Ascending aorta (tissue), 2 donors: ENCODE results near the gene ZBTB7C. TPM values are rescaled to one million over a fixed set of nuclear protein-coding genes. Genes with fewer than 3 reads are reported as not detected.

Experiments used
- DNase-seq, 2 donors: peaks; one replicate each; pipeline ENCODE4 v3.0.0-alpha.2; 2019; ENCODE audit warnings: low spot score in 2 of 2
- H3K27ac ChIP-seq, 2 donors: fragments of 200-600 bp; sonication (generic); one replicate each; pipeline ENCODE4 v1.5.1; 2016 to 2017; ENCODE audit warnings: mild to moderate bottlenecking in 1 of 2
- H3K27me3 ChIP-seq: fragments of 200-600 bp; sonication (generic); one replicate; pipeline ENCODE4 v1.5.1; 2017
- H3K36me3 ChIP-seq, 2 donors: fragments of 200-600 bp; sonication (generic); one replicate each; pipeline ENCODE4 v1.5.1; 2016
- H3K4me1 ChIP-seq, 2 donors: fragments of 200-600 bp; sonication (generic); one replicate each; pipeline ENCODE4 v1.5.1; 2016 to 2017; ENCODE audit warnings: mild to moderate bottlenecking in 1 of 2
- H3K4me3 ChIP-seq, 2 donors: fragments of 200-600 bp; sonication (generic); one replicate each; pipeline ENCODE4 v1.5.1; 2016 to 2017; ENCODE audit warnings: mild to moderate bottlenecking in 1 of 2
- H3K9me3 ChIP-seq, 2 donors: fragments of 200-600 bp; sonication (generic); one replicate each; pipeline ENCODE4 v1.5.1; 2016
- CTCF ChIP-seq, 3 experiments: fragments of 200-600 bp in 2 of 3; fragments of 450-650 bp in 1 of 3; sonication (generic) in 2 of 3; IDR thresholded peaks; one replicate each; pipeline ENCODE4 v1.5.1; 2016 to 2019; ENCODE audit warnings: antibody characterized with exemption in 3 of 3, mild to moderate bottlenecking in 1 of 3, moderate library complexity in 1 of 3
- intact Hi-C: fragments of 100-400 bp; cut with DNase I; formaldehyde crosslinking; loops from one replicate; pipeline ENCODE4 v1.15.1; 2023
- total RNA-seq: library from RNA; depleted of rRNA; stranded (reverse); fragments of >200 nt; gene quantifications from one replicate; pipeline ENCODE4 v1.1.0, GENCODE V29; 2016

Gene ZBTB7C
- total RNA-seq, 1 donor from 2014 or later = 8.1 TPM

- H3K4me1 ChIP-seq = no peaks in the 10 kb centered on the region
- no peak overlapping the region for H3K27ac ChIP-seq
- intact Hi-C loops = no loop called here
- no peak for DNase-seq
- no peaks in the 10 kb centered on the region for H3K9me3 ChIP-seq
- no peak for TF ChIP-seq CTCF (IDR thresholded peaks at IDR 0.05)
- H3K36me3 ChIP-seq = no peaks in the 10 kb centered on the region
- H3K27me3 ChIP-seq = no peaks in the 10 kb centered on the region
- no peak overlapping the region for H3K4me3 ChIP-seq
These were observed 207.7 kb downstream of the ZBTB7C start for GRCh38 chr18:48201337-48202005.

- no peaks in the 10 kb centered on the region for H3K4me1 ChIP-seq
- no peak overlapping the region for H3K27ac ChIP-seq
- intact Hi-C loops = no loop called here
- no peaks in the 10 kb centered on the region for H3K9me3 ChIP-seq
- DNase-seq = no peak
- no peak for TF ChIP-seq CTCF (IDR thresholded peaks at IDR 0.05)
- H3K27me3 ChIP-seq = no peaks in the 10 kb centered on the region
- H3K4me3 ChIP-seq = no peak overlapping the region
- no peaks in the 10 kb centered on the region for H3K36me3 ChIP-seq
These were observed 208.4 kb downstream of the ZBTB7C start for GRCh38 chr18:48200631-48201336.

- no peak for TF ChIP-seq CTCF (IDR thresholded peaks at IDR 0.05)
- H3K27ac ChIP-seq = no peak overlapping the region
- intact Hi-C loops = no loop called here
These were observed 209.8 kb downstream of the ZBTB7C start for GRCh38 chr18:48199399-48199798.

GRCh38 chr18:48197819-48198218 lies 211.4 kb downstream of the ZBTB7C start:
- H3K27ac ChIP-seq = no peak overlapping the region
- H3K36me3 ChIP-seq = no peaks in the 10 kb centered on the region
- no peak for TF ChIP-seq CTCF (IDR thresholded peaks at IDR 0.05)
- H3K4me3 ChIP-seq = no peak overlapping the region
- H3K27me3 ChIP-seq = no peaks in the 10 kb centered on the region
- H3K9me3 ChIP-seq = no peaks in the 10 kb centered on the region
- intact Hi-C loops = no loop called here
- DNase-seq = no peak
- H3K4me1 ChIP-seq = peaks cover 3 to 5% of the 10 kb centered on the region in 2 donors

More at GRCh38 chr18:48199399-48199798, 209.8 kb downstream of the ZBTB7C start:
- Histone ChIP-seq H3K4me1 (peaks cover 0 to under 1% of the 10 kb centered on the region in 2 donors), H3K4me3 (no peak overlapping the region), H3K27me3 (no peaks in the 10 kb centered on the region), H3K9me3 (no peaks in the 10 kb centered on the region), H3K36me3 (no peaks in the 10 kb centered on the region)
- no peak for DNase-seq

- Histone ChIP-seq H3K27ac (no peak overlapping the region), H3K36me3 (no peaks in the 10 kb centered on the region), H3K9me3 (no peaks in the 10 kb centered on the region), H3K27me3 (no peaks in the 10 kb centered on the region), H3K4me3 (no peak overlapping the region), H3K4me1 (peaks cover 3 to 5% of the 10 kb centered on the region in 2 donors)
- intact Hi-C loops = no loop called here
- DNase-seq = no peak
- no peak for TF ChIP-seq CTCF (IDR thresholded peaks at IDR 0.05)
These were observed 213.4 kb downstream of the ZBTB7C start for GRCh38 chr18:48195787-48196186.
